HEK293T (cell line): ENCODE measurements around the gene TIGIT.

ENCODE experiments used
- CTCF ChIA-PET: fragments of 350-600 bp; formaldehyde crosslinking; extraction: SDS; loops from one replicate; lab custom pipeline; 2021; ENCODE audit warnings: antibody characterized with exemption, inconsistent platforms; lab: Yijun Ruan, JAX
- POLR2A ChIA-PET: fragments of 350-600 bp; formaldehyde crosslinking; extraction: SDS; loops from one replicate; lab custom pipeline; 2020; ENCODE audit warnings: antibody characterized with exemption, inconsistent platforms; lab: Yijun Ruan, JAX
- DNase-seq: peaks from one replicate; pipeline ENCODE4 v3.0.0; 2012; ENCODE audit warnings: mixed read lengths; ENCODE audit errors: extremely low spot score
- ARNT ChIP-seq: fragments of 450-650 bp; IDR thresholded peaks from 2 replicates; pipeline ENCODE4 v1.6.1; 2017; ENCODE audit warnings: mild to moderate bottlenecking
- BHLHE40 ChIP-seq: fragments of 450-650 bp; IDR thresholded peaks from 2 replicates; pipeline ENCODE4 v1.6.1; 2016; ENCODE audit warnings: mild to moderate bottlenecking, moderate library complexity, borderline replicate concordance
- CTBP1 ChIP-seq: fragments of 450-650 bp; IDR thresholded peaks from 2 replicates; pipeline ENCODE4 v1.6.1; 2016; ENCODE audit warnings: borderline replicate concordance
- ELF4 ChIP-seq: fragments of 450-650 bp; IDR thresholded peaks from 2 replicates; pipeline ENCODE4 v1.6.1; 2017; ENCODE audit warnings: antibody characterized with exemption
- FOXA1 ChIP-seq: fragments of 450-650 bp; IDR thresholded peaks from 2 replicates; pipeline ENCODE4 v1.6.1; 2016; ENCODE audit warnings: mild to moderate bottlenecking
- FOXK2 ChIP-seq: fragments of 450-650 bp; IDR thresholded peaks from 2 replicates; pipeline ENCODE4 v1.6.1; 2016; ENCODE audit warnings: mild to moderate bottlenecking
- FOXM1 ChIP-seq: fragments of 450-650 bp; IDR thresholded peaks from 2 replicates; pipeline ENCODE4 v1.6.1; 2017; ENCODE audit warnings: mild to moderate bottlenecking, borderline replicate concordance
- HDGF ChIP-seq: fragments of 450-650 bp; IDR thresholded peaks from 2 replicates; pipeline ENCODE4 v1.6.1; 2017; ENCODE audit warnings: antibody characterized with exemption, borderline replicate concordance
- L3MBTL2 ChIP-seq: fragments of 450-650 bp; conservative IDR thresholded peaks from 2 replicates; pipeline ENCODE4 v1.6.1; 2016; ENCODE audit warnings: mild to moderate bottlenecking
- LEF1 ChIP-seq: fragments of 450-650 bp; IDR thresholded peaks from 2 replicates; pipeline ENCODE4 v1.6.1; 2017; ENCODE audit warnings: mild to moderate bottlenecking, borderline replicate concordance
- NFRKB ChIP-seq: fragments of 450-650 bp; IDR thresholded peaks from 2 replicates; pipeline ENCODE4 v1.6.1; 2016; ENCODE audit warnings: mild to moderate bottlenecking, moderate library complexity
- SP1 ChIP-seq: fragments of 450-650 bp; IDR thresholded peaks from 2 replicates; pipeline ENCODE4 v1.6.1; 2017
- SUZ12 ChIP-seq: fragments of 450-650 bp; IDR thresholded peaks from 2 replicates; pipeline ENCODE4 v1.6.1; 2016; ENCODE audit warnings: mild to moderate bottlenecking
- TARDBP ChIP-seq: fragments of 450-650 bp; IDR thresholded peaks from 2 replicates; pipeline ENCODE4 v1.6.1; 2016
- ZNF384 ChIP-seq: fragments of 450-650 bp; IDR thresholded peaks from 2 replicates; pipeline ENCODE4 v1.6.1; 2016
- TF ChIP-seq, protein P1 (sequence below): fragments of 450-650 bp; IDR thresholded peaks from 2 replicates; pipeline ENCODE4 v1.6.1; 2016

The TIGIT gene

DNA sequence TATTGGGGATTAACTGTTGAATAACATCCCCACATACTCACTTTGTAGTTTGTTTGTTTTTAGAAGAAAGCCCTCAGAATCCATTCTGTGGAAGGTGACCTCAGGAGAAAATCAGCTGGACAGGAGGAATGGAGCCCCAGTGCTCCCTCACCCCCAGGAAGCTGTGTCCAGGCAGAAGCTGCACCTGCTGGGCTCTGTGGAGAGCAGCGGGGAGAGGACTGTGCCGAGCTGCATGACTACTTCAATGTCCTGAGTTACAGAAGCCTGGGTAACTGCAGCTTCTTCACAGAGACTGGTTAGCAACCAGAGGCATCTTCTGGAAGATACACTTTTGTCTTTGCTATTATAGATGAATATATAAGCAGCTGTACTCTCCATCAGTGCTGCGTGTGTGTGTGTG lies 14.0 kb downstream of the TIGIT start:
- ChIA-PET POLR2A (no interaction called here), CTCF (no interaction called here)
- DNase-seq = no peak
- TF ChIP-seq L3MBTL2 (no peak), FOXK2 (no peak), SP1 (no peak), FOXA1 (no peak), LEF1 (no peak), CTBP1 (no peak), BHLHE40 (no peak), ARNT (no peak), ZNF384 (no peak)
- TF ChIP-seq, protein P1, sequence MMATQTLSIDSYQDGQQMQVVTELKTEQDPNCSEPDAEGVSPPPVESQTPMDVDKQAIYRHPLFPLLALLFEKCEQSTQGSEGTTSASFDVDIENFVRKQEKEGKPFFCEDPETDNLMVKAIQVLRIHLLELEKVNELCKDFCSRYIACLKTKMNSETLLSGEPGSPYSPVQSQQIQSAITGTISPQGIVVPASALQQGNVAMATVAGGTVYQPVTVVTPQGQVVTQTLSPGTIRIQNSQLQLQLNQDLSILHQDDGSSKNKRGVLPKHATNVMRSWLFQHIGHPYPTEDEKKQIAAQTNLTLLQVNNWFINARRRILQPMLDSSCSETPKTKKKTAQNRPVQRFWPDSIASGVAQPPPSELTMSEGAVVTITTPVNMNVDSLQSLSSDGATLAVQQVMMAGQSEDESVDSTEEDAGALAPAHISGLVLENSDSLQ = no peak

DNA sequence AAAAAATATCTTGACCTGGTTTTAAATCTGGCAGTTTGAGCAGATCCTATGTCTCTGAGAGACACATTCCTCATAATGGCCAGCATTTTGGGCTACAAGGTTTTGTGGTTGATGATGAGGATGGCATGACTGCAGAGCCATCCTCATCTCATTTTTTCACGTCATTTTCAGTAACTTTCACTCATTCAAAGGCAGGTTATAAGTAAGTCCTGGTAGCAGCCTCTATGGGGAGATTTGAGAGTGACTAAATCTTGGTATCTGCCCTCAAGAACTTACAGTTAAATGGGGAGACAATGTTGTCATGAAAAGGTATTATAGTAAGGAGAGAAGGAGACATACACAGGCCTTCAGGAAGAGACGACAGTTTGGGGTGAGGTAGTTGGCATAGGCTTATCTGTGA lies 14.5 kb downstream of the TIGIT start:
- DNase-seq = no peak
- CTCF ChIA-PET = no interaction called here
- POLR2A ChIA-PET = no interaction called here
- no peak for TF ChIP-seq CTBP1
- no peak for TF ChIP-seq L3MBTL2
- TF ChIP-seq BHLHE40 = no peak
- TF ChIP-seq HDGF = no peak
- TF ChIP-seq TARDBP = no peak

DNA sequence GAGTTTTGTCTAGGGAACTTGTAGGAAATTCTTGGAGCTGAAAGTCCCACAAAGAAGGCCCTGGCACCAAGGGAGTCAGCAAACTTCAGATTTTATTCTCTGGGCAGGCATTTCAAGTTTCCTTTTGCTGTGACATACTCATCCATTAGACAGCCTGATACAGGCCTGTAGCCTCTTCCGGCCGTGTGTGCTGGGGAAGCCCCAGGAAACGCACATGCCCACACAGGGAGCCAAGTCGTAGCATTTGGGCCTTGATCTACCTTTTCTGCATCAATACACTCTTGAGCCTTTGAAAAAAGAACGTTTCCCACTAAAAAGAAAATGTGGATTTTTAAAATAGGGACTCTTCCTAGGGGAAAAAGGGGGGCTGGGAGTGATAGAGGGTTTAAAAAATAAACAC lies 15.0 kb downstream of the TIGIT start:
- no peak for DNase-seq
- ChIA-PET POLR2A (no interaction called here), CTCF (no interaction called here)
- TF ChIP-seq ELF4 (no peak), ARNT (no peak), SUZ12 (no peak), LEF1 (no peak), FOXK2 (no peak), TARDBP (no peak), CTBP1 (no peak), HDGF (no peak), FOXM1 (no peak), L3MBTL2 (no peak), BHLHE40 (no peak)
- TF ChIP-seq, protein P1 = no peak

DNA sequence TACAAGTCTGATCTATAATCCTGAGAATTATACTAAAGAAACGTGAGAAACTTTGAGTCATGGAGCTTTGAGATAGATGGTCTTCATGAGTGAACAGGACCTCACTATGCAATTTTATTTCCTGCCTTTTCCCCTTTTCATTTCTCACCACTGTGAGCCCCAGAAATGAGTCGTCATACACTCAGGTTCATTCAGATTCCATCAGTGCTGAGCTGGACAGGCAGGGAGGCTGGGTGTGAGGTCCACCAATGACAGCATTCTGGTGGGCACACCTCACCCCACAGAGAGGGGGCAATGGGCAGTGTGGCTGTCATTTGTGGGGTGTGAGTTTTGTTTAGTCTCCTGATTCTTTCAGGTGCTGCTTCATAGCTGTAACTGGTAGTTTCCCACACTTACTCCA lies 16.9 kb downstream of the TIGIT start:
- ChIA-PET POLR2A (no interaction called here), CTCF (interaction anchor here (0.7 kb wide), 1 partner anchor 74 kb away, joined by 4 read pairs; no protein-coding TSS in a partner anchor)

DNA sequence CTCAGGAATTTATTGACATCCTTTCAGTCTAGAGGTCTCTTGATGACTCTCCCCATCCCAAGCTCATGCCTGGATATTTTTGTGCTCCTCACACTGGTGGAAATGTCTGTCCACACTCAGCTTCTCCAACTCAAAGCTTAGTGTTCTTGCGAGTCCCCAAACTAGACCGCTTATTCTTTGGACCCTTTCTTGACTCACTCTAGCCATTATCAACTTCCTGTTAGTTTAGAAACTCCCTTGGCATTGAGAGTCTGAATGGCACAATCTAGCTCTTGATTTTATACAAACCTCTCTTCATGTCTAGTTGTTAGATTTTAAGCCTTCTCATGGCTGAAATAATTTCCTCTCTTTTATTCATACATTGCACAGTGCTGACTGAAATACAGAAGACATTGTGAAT lies 19.6 kb downstream of the TIGIT start:
- no peak for DNase-seq
- TF ChIP-seq, protein P1 = no peak
- no peak for TF ChIP-seq SP1
- TF ChIP-seq FOXM1 = no peak
- TF ChIP-seq FOXK2 = no peak
- TF ChIP-seq LEF1 = no peak
- no peak for TF ChIP-seq FOXA1
- no peak for TF ChIP-seq TARDBP
- TF ChIP-seq HDGF = no peak
- no peak for TF ChIP-seq ZNF384
- no peak for TF ChIP-seq SUZ12
- TF ChIP-seq L3MBTL2 = no peak
- TF ChIP-seq ARNT = no peak
- TF ChIP-seq CTBP1 = no peak
- TF ChIP-seq ELF4 = no peak
- no peak for TF ChIP-seq NFRKB
- no peak for TF ChIP-seq BHLHE40
- ChIA-PET CTCF (no interaction called here), POLR2A (no interaction called here)

More for the DNA sequence above, 16.9 kb downstream of the TIGIT start:
- TF ChIP-seq ELF4 = no peak
- TF ChIP-seq ARNT = no peak
- no peak for TF ChIP-seq CTBP1
- no peak for TF ChIP-seq L3MBTL2
- TF ChIP-seq TARDBP = no peak
- TF ChIP-seq HDGF = no peak
- TF ChIP-seq FOXK2 = no peak
- no peak for TF ChIP-seq BHLHE40
- no peak for TF ChIP-seq NFRKB
- no peak for DNase-seq

DNA sequence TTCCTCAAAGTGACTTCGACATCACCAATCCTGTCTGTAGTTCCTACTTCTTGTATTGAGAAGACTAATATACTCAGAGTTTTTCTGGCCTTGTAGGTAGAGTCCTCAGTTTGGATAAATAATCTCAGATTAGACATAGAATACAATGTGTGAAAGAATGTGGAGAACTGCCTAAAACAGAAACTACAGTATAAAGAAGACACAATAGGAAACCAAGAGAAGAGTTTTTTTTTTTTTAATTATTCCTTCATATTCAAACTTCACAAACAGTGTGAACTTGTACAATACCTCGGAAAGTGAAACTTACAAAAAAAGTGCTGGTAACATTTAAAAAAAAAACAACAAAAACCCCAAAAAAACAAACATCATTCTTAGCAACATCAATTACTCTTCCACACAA lies 20.5 kb downstream of the TIGIT start:
- CTCF ChIA-PET = no interaction called here
- DNase-seq = no peak
- POLR2A ChIA-PET = no interaction called here
- TF ChIP-seq ZNF384 = no peak
- no peak for TF ChIP-seq FOXM1
- TF ChIP-seq, protein P1 = no peak
- no peak for TF ChIP-seq BHLHE40
- no peak for TF ChIP-seq ARNT
- no peak for TF ChIP-seq NFRKB
- TF ChIP-seq TARDBP = no peak
- TF ChIP-seq FOXA1 = no peak
- TF ChIP-seq LEF1 = no peak
- TF ChIP-seq CTBP1 = no peak
- TF ChIP-seq L3MBTL2 = no peak
- no peak for TF ChIP-seq FOXK2
- TF ChIP-seq SUZ12 = no peak
